GM23338 (cell line): Measurements from ENCODE around the gene INSM2. TPM values are rescaled to one million over a fixed set of nuclear protein-coding genes. Genes with fewer than 3 reads are reported as not detected.

ENCODE experiments used
- ATAC-seq: fragments of 200-7000 bp; cut with Tn5 transposase; 3 replicates; pipeline ENCODE4 v1.9.1; 2020
- DNase-seq: peaks from one replicate; pipeline ENCODE4 v3.0.0-alpha.2; 2015; ENCODE audit warnings: low spot score
- H2AFZ ChIP-seq: fragments of 200-600 bp; sonication (generic); 2 replicates; pipeline ENCODE4 v1.8.0; 2016; ENCODE audit warnings: antibody characterized with exemption, mild to moderate bottlenecking, moderate library complexity
- H3F3A ChIP-seq: fragments of 200-600 bp; sonication (generic); replicated peaks from 2 replicates; pipeline ENCODE4 v1.8.0; 2017; ENCODE audit warnings: antibody characterized with exemption, mixed run types, low read depth
- H3K27ac ChIP-seq: fragments of 200-600 bp; sonication (generic); 2 replicates; pipeline ENCODE4 v1.6.1; 2016; ENCODE audit warnings: low read depth
- H3K27me3 ChIP-seq: fragments of 200-600 bp; sonication (generic); 2 replicates; pipeline ENCODE4 v1.8.0; 2016; ENCODE audit warnings: mild to moderate bottlenecking, mixed run types, moderate library complexity; ENCODE audit not compliant: insufficient read depth
- H3K36me3 ChIP-seq: fragments of 200-600 bp; sonication (generic); 2 replicates; pipeline ENCODE4 v1.8.0; 2016; ENCODE audit warnings: mild to moderate bottlenecking; ENCODE audit not compliant: insufficient read depth
- H3K4me1 ChIP-seq: fragments of 200-600 bp; sonication (generic); 2 replicates; pipeline ENCODE4 v1.8.0; 2016; ENCODE audit warnings: mild to moderate bottlenecking, moderate library complexity; ENCODE audit not compliant: insufficient read depth
- H3K4me2 ChIP-seq: fragments of 200-600 bp; sonication (generic); 2 replicates; pipeline ENCODE4 v1.7.1; 2017; ENCODE audit warnings: mixed run types
- H3K4me3 ChIP-seq: fragments of 200-600 bp; sonication (generic); 2 replicates; pipeline ENCODE4 v1.6.1; 2016; ENCODE audit warnings: mixed run types
- H3K79me2 ChIP-seq: fragments of 200-600 bp; sonication (generic); replicated peaks from 2 replicates; pipeline ENCODE4 v1.8.0; 2017; ENCODE audit warnings: mild to moderate bottlenecking; ENCODE audit not compliant: insufficient read depth
- H3K9me2 ChIP-seq: fragments of 200-600 bp; sonication (generic); 2 replicates; pipeline ENCODE4 v1.8.0; 2017; ENCODE audit not compliant: insufficient read depth
- H4K20me1 ChIP-seq: fragments of 200-600 bp; sonication (generic); replicated peaks from 2 replicates; pipeline ENCODE4 v1.8.0; 2017; ENCODE audit warnings: mild to moderate bottlenecking; ENCODE audit not compliant: insufficient read depth
- H3K27ac Mint-ChIP-seq: 2 replicates; pipeline ENCODE4 v1.8.0; 2020; ENCODE audit warnings: inconsistent platforms, mild to moderate bottlenecking, moderate library complexity, mixed read lengths
- H3K27me3 Mint-ChIP-seq: 3 replicates; pipeline ENCODE4 v1.8.0; 2022; ENCODE audit warnings: low read depth, mild to moderate bottlenecking, moderate library complexity, mixed read lengths, inconsistent platforms; ENCODE audit not compliant: insufficient read depth, poor library complexity
- H3K36me3 Mint-ChIP-seq: 3 replicates; pipeline ENCODE4 v1.8.0; 2021; ENCODE audit warnings: low read depth, mild to moderate bottlenecking, inconsistent platforms, moderate library complexity, mixed read lengths
- H3K4me1 Mint-ChIP-seq: 3 replicates; pipeline ENCODE4 v1.8.0; 2020; ENCODE audit warnings: mild to moderate bottlenecking, inconsistent platforms, mixed read lengths
- H3K4me3 Mint-ChIP-seq: 3 replicates; pipeline ENCODE4 v1.8.0; 2021; ENCODE audit warnings: moderate library complexity, mild to moderate bottlenecking, inconsistent platforms, mixed read lengths
- H3K9me3 Mint-ChIP-seq: 3 replicates; pipeline ENCODE4 v1.8.0; 2020; ENCODE audit warnings: moderate library complexity, mild to moderate bottlenecking, inconsistent platforms, mixed read lengths
- CREB1 ChIP-seq: fragments of 250-450 bp; sonication (Bioruptor Pico); IDR thresholded peaks from 2 replicates; pipeline ENCODE4 v1.5.0; 2020; ENCODE audit warnings: low read depth, mild to moderate bottlenecking, moderate library complexity
- CTCF ChIP-seq, 2 experiments: fragments of 200-600 bp in 1 of 2; sonication (generic) in 1 of 2; conservative IDR thresholded peaks; 2 replicates each; pipeline versions ENCODE4 v1.5.1 to v1.6.1; 2016 to 2017; ENCODE audit warnings: antibody characterized with exemption in 2 of 2, low read depth in 2 of 2, mild to moderate bottlenecking in 2 of 2, moderate library complexity in 1 of 2
- ETS1 ChIP-seq: IDR thresholded peaks from 2 replicates; pipeline ENCODE4 v1.6.1; 2016; ENCODE audit warnings: antibody characterized with exemption
- EZH2 ChIP-seq: fragments of 200-600 bp; sonication (generic); IDR thresholded peaks from one replicate; pipeline ENCODE4 v1.8.0; 2017; ENCODE audit warnings: antibody characterized with exemption, mild to moderate bottlenecking, low read depth; ENCODE audit not compliant: unreplicated experiment
- EZH2phosphoT487 ChIP-seq: fragments of 200-600 bp; sonication (generic); IDR thresholded peaks from one replicate; pipeline ENCODE4 v1.8.1; 2018; ENCODE audit warnings: antibody characterized with exemption; ENCODE audit not compliant: unreplicated experiment
- JUNB ChIP-seq: IDR thresholded peaks from one replicate; pipeline ENCODE4 v1.6.1; 2016; ENCODE audit warnings: antibody characterized with exemption; ENCODE audit not compliant: unreplicated experiment
- NANOG ChIP-seq: IDR thresholded peaks from 2 replicates; pipeline ENCODE4 v1.6.1; 2016; ENCODE audit warnings: antibody characterized with exemption, borderline replicate concordance
- POLR2AphosphoS5 ChIP-seq: IDR thresholded peaks from 2 replicates; pipeline ENCODE4 v1.6.1; 2016; ENCODE audit warnings: antibody characterized with exemption, low read depth
- REST ChIP-seq: IDR thresholded peaks from one replicate; pipeline ENCODE4 v1.6.1; 2018; ENCODE audit warnings: antibody characterized with exemption; ENCODE audit not compliant: unreplicated experiment
- STAT1 ChIP-seq: IDR thresholded peaks from one replicate; pipeline ENCODE4 v1.6.1; 2016; ENCODE audit warnings: antibody characterized with exemption; ENCODE audit not compliant: unreplicated experiment
- ZNF114 ChIP-seq: fragments of 250-450 bp; sonication (Bioruptor Pico); IDR thresholded peaks from 2 replicates; pipeline ENCODE4 v1.5.0; 2020; ENCODE audit warnings: mild to moderate bottlenecking, moderate library complexity
- ZNF331 ChIP-seq: fragments of 250-450 bp; sonication (Bioruptor Pico); IDR thresholded peaks from 2 replicates; pipeline ENCODE4 v1.5.0; 2020; ENCODE audit warnings: low read depth, mild to moderate bottlenecking, moderate library complexity
- polyA plus RNA-seq: library from polyadenylated mRNA; unstranded; fragments of >200 nt; fragmentation: Nextera tagmentation; extraction: Ambion mirVana; gene quantifications from 2 replicates; pipeline ENCODE4 v1.2.1, GENCODE V29; 2016
- total RNA-seq: library from RNA; depleted of rRNA; stranded (reverse); fragments of >200 nt; shearing (Covaris generic); gene quantifications from 2 replicates; pipeline ENCODE4 v1.2.3, GENCODE V29; 2014

INSM2 gene
- total and polyA plus RNA-seq, 2 experiments from 2014 or later, result not detected

- H3K36me3 Mint-ChIP-seq, result no peaks in the 10 kb centered on the region
- no peaks in the 10 kb centered on the region for H3K9me3 Mint-ChIP-seq
- no peak overlapping the region for H3K4me3 Mint-ChIP-seq
- Histone ChIP-seq H3K27me3 (no peaks in the 10 kb centered on the region), H3K4me2 (no peak overlapping the region), H4K20me1 (no peaks in the 10 kb centered on the region), H3K9me2 (no peaks in the 10 kb centered on the region), H3K4me1 (peaks cover 9% of the 10 kb centered on the region), H2AFZ (no peak overlapping the region), H3K4me3 (no peak overlapping the region), H3K79me2 (no peaks in the 10 kb centered on the region), H3K27ac (no peak overlapping the region), H3F3A (no peaks in the 10 kb centered on the region), H3K36me3 (no peaks in the 10 kb centered on the region)
- H3K4me1 Mint-ChIP-seq, result peaks cover 26% of the 10 kb centered on the region; the same call in 2 of the 3 replicates
- TF ChIP-seq POLR2AphosphoS5 (no peak), JUNB (no peak), ETS1 (no peak), EZH2phosphoT487 (no peak), REST (no peak), NANOG (no peak)
- DNase-seq (no peak), ATAC-seq (no peak)
- no peaks in the 10 kb centered on the region for H3K27me3 Mint-ChIP-seq
- H3K27ac Mint-ChIP-seq, result no peak overlapping the region
Observed at GRCh38 chr14:35553808-35554207, 19.8 kb downstream of the INSM2 start.

- Histone ChIP-seq H2AFZ (no peak overlapping the region), H3K27me3 (no peaks in the 10 kb centered on the region), H3K27ac (no peak overlapping the region), H3K36me3 (no peaks in the 10 kb centered on the region), H3K4me3 (no peak overlapping the region), H4K20me1 (no peaks in the 10 kb centered on the region), H3K9me2 (no peaks in the 10 kb centered on the region), H3K4me1 (peaks cover 9% of the 10 kb centered on the region), H3F3A (no peaks in the 10 kb centered on the region), H3K4me2 (no peak overlapping the region), H3K79me2 (no peaks in the 10 kb centered on the region)
- Mint-ChIP-seq H3K4me3 (no peak overlapping the region), H3K9me3 (no peaks in the 10 kb centered on the region), H3K27ac (no peak overlapping the region), H3K36me3 (no peaks in the 10 kb centered on the region), H3K4me1 (peaks cover 15% of the 10 kb centered on the region; the same call in 2 of the 3 replicates), H3K27me3 (no peaks in the 10 kb centered on the region)
- ATAC-seq (no peak), DNase-seq (no peak)
- TF ChIP-seq POLR2AphosphoS5 (no peak), ZNF114 (CRISPR knock-in tag) (no peak), STAT1 (no peak), CTCF (conservative IDR thresholded peaks at IDR 0.05; ENCODE audit: low read depth in 2 of 2) (no peak), REST (no peak), CREB1 (CRISPR knock-in tag) (no peak), NANOG (no peak), ZNF331 (CRISPR knock-in tag) (no peak), EZH2 (no peak), EZH2phosphoT487 (no peak), ETS1 (no peak)
Observed at GRCh38 chr14:35556548-35556947, 22.6 kb downstream of the INSM2 start.
